Measurements from ENCODE around the gene FNDC3B.

- no peak for TF ChIP-seq CTCF (IDR thresholded peaks at IDR 0.05; ENCODE audit: low read length)
- no peak for TF ChIP-seq EZH2 (IDR thresholded peaks at IDR 0.05; ENCODE audit: borderline replicate concordance, low read length)
These were observed 185.9 kb downstream of the FNDC3B start for GRCh38 chr3:172225215-172225707.

Measured in OCI-LY1 (cell line).